NCI-H1694 treated with DMSO at 0.1 percent for 48 hours (cell line): ENCODE measurements around the gene FLT3.
"Not testable (repeated sequence)": the region's sequence is repeated elsewhere in the genome, so short reads cannot be mapped to it uniquely, and the experiment has no call there.

Source experiments
- DNase-seq: peaks from one replicate; lab custom pipeline; 2025; lab: John Stamatoyannopoulos, UW

Gene FLT3

DNA sequence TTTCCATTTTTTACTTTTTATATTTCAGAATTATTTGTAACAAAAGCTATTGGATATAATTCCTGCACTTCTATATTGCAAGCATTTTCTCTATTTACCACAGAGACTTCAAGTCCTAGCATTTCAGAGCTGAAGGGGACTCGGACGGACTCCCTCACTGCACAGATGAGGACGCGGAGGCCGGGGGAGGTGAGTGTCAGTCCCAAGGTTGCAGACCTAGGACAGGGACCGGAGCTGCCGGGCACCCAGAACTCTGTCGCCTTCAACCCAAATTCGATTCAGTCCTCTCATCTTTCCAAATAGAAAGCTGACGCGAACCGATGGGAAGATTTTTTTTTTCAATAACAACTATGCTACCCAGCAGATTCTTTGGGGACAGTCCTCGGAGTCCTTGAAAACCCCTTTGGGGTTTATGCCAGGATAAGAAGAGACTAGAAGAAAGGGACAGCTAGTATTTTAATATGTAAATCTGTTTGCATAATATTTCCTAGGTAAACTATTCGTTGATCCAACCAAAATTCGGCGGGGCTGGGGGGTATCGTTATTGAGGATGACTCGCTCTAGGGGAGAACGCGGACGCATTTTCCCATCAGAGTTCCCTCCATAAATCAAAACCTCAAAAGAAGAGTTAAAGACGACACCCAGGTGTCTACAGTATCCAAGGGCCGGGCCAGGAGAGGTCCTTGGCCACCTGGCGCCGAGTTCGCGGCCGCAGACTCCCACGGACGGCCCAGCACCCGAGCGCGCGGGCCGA lies 803 bp downstream of the FLT3 start:
- DNase-seq, result no peak

DNA sequence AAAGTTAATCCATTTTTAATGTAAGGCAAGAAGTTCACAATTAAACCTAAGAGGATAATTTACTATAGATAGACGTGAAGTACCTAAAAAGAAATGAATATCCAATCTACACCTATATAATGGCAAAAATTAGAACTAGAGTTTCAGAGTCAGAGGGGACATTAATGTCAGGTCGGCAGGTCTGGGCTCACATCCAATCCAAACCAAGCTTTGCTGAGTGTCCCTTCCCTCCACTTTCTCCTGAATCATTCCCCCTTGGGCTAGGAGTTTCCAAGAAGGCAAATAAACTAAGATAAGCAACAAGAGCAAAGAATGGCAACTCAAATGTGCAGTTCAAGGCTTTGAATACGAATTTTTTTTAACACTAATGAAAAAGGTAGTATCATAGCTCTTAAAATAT lies 2.9 kb downstream of the FLT3 start:
- DNase-seq, result no peak

DNA sequence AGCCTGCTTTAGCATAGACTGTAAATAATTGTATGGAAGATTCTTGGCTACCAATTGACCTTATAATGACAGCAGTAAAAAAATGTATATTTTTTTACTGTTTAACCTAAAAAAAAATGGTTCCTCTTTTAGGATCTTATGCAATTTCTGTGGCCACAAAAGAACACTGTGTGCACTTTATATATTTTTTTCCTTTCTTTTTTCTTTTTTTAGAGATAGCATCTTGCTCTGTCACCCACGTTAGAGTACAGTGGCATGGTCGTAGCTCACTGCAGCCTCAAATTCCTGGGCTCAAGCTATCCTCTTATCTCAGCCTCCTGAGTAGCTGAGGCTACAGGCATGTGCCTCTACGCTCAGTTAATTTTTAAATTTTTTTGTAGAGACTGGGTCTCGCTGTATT lies 6.1 kb downstream of the FLT3 start:
- no peak for DNase-seq

DNA sequence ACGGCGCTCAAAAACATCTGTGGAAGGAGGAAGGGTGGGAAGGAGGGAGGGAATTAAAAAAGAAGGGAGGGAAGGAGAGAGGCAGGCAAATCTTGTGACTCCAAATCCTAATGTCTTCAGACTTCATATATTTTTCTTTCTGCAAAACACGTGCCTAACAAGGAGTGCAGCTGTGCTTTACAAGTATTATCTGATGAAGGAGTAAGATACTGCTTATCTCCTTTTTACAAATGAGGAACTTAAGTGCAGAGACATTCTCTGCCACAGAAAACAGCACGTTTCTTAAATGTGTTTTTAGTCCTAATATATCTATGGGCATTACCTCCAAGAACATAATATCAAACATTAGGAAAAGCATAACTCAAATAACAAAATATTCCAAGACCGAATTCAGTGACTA lies 6.5 kb downstream of the FLT3 start:
- DNase-seq, result no peak

DNA sequence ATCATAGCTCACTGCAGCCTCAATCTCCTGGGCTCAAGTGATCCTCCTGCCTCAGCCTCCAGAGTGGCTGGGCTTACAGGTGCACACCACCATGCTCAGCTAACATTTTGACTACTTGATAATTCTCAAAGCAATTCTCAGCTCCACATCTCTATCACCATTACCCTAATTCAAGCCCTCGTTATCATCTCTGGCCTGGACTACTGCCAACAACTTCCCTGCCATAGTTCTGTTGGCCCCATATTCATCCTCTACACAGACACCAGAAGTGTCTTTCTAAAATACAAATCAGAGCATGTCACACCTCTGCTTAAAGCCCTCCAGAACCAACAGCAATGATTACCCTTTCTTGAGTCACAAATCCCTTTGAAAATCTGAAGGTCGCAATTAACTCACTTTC lies 7.9 kb downstream of the FLT3 start:
- no peak for DNase-seq

DNA sequence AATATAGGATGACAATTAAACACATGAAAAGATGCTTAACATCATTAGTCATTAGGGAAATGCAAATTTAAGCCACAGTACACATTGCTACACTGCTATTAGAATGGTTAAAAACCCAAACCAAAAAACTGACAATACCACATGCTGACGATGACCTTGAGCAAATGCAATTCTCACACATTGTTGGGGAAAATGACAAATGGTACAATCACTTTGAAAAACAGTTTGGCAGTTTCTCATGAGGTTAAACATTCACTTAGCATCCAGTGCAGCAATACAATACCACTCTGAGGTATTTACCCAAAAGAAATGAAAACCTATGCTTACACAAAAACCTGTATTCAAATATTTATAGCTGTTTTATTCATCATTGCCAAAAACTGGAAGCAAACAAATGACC lies 11.3 kb downstream of the FLT3 start:
- no peak for DNase-seq

DNA sequence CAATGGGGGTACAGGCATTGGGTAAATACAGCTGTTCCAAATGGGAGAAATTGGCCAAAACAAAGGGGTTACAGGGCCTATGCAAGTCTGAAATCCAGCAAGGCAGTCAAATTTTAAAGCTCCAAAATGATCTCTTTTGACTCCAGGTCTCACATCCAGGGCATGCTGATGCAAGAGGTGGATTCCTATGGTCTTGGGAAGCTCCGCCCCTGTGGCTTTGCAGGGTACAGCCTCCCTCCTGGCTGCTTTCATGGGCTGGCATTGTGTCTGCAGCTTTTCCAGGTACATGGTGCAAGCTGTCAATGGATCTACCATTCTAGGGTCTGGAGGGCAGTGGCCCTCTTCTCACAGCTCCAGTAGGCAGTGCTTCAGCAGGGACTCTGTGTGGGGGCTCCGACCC lies 22.6 kb downstream of the FLT3 start:
- DNase-seq, result not testable (repeated sequence)

DNA sequence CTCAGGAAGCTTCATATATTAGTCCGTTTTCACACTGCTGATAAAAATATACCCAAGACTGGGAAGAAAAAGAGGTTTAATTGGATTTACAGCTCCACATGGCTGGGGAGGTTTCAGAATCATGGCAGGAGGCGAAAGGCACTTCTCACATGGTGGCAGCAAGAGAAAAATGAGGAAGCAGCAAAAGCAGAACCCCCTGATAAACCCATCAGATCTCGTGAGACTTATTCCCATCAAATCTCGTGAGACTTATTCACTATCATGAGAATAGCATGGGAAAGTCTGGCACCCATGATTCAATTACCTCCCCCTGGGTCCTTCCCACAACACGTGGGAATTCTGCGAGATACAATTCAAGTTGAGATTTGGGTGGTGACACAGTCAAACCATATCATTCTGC lies 23.1 kb downstream of the FLT3 start:
- DNase-seq, result no peak

DNA sequence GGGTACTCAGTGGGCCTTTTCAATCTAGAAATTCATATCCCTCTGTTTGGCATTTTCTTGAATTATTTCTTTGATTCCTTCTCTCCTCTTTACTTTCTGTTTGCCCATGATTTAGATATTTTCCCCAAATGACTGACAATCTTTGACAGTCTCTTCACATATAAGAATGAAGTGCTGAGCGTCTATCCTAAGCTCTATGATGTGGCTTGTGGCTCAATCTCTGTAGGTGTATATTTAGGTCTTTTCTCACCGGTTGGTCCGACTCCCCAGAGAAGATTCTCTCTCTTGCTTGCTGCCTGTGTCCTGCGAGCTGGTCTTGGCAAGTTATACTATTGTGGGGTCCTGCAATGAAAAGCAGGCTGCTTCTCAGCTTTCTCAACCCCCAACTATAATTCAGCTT lies 29.0 kb downstream of the FLT3 start:
- DNase-seq, result no peak

DNA sequence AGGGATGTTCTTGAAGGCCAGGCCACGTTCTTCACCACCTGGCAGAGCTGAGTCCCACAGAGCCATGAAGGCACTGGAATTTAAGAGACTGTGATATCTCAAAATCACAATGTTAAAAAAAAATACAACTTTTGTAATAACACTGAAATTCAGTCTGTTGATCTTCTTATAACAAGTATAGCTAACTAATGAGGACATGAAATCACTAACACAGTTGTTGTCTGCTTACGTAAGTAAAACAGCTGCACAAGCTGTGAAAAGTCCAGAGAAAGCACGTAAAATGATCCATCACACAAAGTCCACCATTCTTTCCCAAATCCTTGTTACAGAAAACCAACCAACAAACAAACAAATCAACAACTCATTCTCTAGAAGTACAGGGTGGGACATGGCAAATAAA lies 32.9 kb downstream of the FLT3 start:
- DNase-seq, result no peak

DNA sequence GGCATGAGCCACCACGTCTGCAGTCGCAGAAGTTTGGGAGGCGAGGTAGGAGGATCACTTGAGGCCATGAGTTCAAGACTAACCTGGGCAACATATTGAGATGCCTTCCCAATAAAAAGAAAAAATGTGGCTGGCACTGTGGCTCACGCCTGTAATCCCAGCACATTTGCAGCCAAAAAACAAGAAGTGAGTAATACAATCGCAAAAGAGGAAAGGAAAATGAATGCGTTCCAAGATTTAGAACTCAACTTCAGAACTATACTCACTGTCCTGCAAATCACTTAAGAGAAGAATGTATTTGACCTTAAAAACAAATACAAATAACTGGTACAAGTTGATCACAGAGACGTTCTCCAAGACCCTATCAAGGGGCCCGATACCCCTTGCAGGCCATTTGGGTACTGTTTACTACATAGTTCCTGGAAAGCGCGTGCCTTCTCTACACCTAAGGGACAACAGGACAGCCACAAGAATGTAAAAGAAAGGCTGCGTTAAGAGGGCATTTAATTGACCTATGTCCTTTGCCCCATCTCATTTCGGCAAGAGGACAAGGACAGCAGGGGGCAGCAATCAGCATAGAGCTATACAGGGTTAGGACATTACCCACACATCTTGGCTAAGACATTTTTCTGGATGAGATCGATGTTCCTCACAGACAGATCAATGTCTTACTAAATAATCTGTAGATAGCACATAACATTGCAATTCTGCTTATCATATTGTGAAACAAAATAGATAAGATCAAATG lies 41.3 kb downstream of the FLT3 start:
- DNase-seq, result peak; percentile 4

DNA sequence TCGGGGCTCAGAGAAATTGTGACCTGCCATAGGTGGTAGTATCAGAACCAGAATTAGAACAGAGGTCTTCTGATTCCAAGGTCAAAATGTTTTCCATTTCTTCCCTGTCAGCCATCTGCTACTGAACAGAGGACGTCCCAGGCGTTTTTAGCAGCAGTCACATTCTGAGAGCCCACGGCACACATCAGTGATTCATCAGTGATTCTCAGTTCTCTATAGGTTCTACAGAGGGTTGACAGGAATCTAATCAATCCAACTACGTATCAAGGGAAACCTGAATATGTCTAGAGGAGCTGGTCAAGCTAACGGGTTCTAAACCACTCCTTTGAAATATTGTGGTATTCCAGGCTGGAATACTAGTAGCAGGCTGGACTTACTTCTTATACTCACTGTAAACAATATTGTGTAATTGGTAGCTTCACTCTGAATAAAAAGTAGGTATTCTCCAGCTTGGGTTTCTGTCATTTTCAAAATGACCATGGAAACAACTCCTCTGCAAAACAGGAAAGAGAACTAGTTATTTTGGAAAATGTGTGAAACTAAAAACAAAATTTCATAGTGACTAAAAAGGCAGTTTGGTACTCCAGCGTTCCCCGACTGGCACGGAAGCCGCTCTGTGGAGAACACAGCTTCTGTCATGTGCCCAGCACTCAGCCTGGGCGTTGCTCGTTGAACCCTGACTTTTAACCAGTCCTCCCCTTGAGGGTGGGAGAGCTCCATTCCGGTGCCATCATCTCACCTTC lies 43.2 kb downstream of the FLT3 start:
- DNase-seq, result no peak

DNA sequence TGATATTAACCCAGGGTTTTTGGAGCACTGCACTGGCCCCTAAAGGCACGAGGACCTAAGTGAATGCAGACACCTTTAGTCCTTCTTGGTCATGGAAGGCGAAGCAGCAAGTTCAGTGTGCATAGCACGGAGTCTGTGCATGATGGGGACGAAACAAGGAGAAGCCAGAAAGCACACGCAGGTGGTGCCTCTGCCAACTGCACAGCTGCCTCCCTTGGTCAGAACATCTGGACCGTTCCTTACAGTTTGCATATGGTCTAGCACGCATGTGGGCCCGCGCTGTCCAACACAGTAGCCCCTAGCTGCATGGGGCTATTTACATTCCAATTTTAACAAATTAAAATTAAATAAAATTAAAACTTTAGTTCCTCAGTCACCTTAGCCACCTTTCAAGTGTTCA lies 44.0 kb downstream of the FLT3 start:
- DNase-seq, result no peak

DNA sequence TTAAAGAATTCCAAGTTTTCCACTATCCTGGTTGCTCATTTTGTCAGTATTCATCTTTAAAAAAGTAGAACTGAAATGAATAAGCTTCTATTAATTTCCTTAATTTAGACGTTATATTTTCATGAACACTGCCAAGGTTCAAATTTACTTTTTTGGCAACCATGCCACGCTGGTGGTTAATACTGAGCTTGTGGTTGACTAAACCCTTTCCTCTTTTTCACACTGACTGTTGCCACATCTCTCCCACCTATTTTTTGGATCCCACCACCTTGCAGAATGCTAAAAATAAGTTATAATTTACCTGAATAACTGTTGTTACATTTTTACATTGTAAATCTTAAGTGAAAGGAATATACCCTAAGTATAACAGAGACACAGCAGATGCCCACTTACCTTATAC lies 45.0 kb downstream of the FLT3 start:
- no peak for DNase-seq

DNA sequence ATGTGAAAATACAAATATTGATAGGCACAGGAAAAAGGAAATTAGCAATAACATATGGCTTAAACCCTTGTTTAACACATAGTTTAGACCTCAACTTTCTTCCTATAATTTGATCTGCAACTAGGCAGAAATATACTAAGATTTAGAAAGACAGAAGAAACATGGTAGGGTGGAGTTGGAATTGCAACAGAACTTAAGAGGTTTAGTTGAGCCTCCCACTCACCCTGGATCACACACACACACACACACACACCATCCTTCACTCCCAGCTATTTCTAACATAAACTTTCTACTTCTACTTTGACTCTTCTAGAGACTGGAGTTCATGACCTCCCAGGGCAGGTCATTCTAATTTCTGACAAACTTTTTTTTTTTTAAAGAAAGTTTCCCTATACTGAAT lies 47.4 kb downstream of the FLT3 start:
- DNase-seq, result no peak

DNA sequence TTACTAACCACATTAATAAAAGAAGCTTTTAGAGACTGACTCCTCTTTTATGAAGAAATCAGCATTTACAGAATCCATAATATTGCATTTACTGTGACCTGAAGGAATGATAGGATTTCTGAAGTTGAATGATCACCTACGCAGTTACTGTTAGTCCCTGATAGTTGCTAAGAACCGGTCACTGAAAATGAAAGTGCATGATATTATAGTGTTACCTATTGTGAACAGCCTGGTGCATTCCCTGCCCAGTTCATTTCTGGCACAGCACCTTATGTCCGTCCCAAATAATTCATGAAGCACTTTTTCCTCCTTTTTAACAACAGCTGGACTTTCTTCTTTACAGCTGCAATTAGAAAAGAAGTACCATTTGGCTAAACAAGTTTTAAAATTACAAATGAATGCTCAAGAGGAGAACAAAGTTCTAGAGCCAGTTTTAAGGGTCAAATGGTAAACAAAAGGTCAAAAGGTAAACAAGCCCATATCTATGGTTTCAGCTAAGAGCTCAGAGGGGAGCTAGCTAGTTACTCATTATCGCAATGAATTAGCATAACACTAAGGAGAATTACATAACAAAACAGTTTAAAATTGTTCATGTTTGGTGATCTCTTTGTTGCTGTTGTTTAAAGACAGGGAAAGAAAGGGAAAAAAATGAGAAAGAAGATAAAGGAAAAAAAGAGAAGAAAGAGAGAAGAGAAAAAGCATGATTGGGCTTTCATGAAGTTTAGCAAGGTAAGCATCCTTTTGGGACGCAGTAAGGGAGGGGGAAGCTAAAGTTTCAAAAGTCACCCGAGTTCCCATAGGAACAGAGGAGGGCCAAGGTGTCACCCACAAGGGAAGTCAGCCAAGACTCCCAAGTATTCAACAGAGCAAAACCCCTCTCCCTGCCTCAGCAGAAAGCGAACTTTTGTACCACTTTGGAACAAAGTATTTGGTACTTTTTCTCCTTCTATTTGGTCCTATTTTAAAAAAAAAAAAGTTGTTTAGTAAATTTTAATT lies 50.2 kb downstream of the FLT3 start:
- no peak for DNase-seq

DNA sequence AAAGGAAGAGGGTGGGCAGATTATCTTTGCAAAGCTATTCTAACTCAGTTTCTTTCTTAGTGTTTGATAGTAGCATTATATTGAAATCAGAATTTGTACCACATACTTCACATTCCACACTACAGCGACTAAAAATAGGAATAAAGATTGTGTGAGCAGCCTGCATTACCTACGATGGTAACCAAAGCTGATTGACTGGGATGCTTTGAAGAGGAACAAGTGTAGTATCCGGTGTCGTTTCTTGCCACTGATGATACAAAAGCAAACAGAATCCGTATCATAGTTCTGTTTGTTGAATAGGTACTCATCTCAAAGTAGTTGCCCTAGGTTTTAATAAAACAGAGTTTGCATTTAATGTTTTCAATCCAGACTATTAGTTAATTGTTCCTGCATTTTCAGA lies 51.2 kb downstream of the FLT3 start:
- no peak for DNase-seq

DNA sequence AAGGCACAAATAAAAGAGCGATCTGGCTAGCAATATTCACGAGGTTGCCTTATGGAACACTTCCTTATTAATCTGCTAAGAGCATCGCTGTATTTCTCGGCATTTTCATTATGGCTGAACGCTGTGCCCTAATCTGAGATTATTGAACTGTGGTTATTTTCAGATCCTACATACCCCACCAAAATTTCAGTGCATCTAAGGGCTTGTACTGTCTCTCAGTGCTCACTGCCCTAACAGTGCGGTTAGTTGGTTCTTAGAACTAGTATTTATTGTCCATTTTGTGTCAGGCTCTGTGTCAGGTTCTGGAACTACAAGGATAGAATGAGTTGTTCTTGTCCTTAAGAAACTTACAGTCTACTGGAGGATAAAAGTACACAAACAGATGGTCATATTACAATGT lies 51.6 kb downstream of the FLT3 start:
- DNase-seq, result no peak

DNA sequence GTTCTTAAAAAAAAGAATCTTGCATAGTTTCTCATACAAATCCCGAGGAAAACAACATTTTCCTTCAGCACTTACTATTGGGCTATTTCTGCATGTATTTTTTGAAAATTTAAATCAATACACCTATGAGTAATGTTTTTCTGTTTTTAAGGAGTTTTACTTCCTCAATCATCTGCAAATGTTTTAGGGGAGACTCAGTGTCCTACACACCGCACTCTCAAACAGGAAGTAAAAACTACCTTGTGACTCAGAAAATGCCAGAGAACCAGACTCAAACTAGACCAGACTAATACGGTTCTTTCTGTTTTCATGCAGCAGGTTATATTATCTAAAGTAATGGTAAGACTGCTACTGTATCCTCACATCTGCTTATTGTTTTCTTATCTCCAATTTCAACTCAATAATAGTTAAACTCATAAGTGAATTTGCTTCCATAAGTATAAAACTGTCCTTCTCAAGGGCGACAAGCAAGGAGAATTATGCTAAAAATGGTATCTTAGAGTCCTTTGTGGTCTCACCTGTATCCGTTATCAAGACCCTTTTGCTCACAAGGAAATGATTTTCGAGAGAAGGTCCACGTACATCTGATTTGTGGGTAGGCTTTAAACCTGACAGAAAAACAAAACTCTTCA lies 52.5 kb downstream of the FLT3 start:
- no peak for DNase-seq

DNA sequence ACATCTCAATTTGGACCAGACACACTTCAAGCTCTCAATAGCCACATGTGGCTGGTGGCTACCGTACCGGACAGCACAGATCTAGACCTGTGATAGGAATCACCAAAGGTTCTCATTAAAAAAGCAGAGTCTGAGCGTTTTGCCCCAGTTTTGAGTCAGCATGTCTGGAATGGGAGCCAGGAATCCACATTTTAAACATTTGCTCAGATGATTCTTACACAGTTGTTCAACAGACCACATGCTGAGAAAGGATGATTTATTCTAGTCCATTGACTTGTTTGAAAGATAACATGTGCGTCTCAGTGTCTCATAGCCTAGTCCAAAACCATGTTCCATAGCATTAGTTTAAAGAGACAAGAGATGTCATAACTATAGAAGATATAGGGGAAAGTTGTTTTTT lies 53.4 kb downstream of the FLT3 start:
- no peak for DNase-seq

DNA sequence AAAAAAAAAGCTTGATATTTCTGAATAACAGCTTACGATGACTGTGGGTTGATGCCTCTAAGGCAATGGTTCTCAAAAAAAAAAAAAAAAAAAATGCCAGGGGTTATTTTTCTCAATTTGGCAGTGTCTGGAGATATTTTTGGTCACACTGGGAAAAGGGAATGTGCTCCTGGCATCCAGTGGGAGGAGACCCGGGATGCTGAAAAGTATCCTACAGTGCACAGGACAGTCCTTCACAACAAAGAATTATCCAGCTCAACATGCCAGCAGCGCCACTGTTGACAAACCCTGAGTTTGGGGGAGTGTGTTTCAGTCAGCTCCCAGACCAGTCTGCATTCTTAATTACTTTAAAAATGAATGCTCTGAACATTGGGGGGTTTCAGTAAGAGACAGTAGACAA lies 54.5 kb downstream of the FLT3 start:
- no peak for DNase-seq
